Measurements from ENCODE around the gene TRIM46. TPM values are rescaled to one million over a fixed set of nuclear protein-coding genes. Genes with fewer than 3 reads are reported as not detected.

TRIM46 gene
- total RNA-seq, 1 donor from 2014 or later: 13.2 TPM

DNA sequence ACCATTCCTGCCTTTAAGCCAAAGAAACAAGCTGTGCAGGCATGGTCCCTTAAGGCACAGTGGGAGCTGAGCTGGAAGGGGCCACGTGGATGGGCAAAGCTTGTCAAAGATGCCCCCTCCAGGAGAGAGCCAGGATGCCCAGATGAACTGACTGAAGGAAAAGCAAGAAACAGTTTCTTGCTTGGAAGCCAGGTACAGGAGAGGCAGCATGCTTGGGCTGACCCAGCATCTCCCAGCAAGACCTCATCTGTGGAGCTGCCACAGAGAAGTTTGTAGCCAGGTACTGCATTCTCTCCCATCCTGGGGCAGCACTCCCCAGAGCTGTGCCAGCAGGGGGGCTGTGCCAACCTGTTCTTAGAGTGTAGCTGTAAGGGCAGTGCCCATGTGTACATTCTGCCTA lies 39.3 kb upstream of the TRIM46 start:
- H3K9ac ChIP-seq (ENCODE audit: low read length): peak overlapping the region; percentile 99
- peak overlapping the region; percentile 100 for H3K27ac ChIP-seq (ENCODE audit: low read depth, low read length)
- peaks cover 3% of the 10 kb centered on the region for H3K36me3 ChIP-seq (ENCODE audit: insufficient read depth, low read length)
- no peaks in the 10 kb centered on the region for H3K27me3 ChIP-seq (ENCODE audit: insufficient read depth, low read length)
- peaks cover 30% of the 10 kb centered on the region for H3K4me1 ChIP-seq (ENCODE audit: insufficient read depth, low read length)
- peaks cover 38% of the 10 kb centered on the region for H3K4me1 Mint-ChIP-seq (ENCODE audit: low read depth, unreplicated experiment)
- peak overlapping the region; percentile 85 for H3K4me3 ChIP-seq (ENCODE audit: insufficient read depth, low read depth, low read length)
- no peaks in the 10 kb centered on the region for H3K9me3 Mint-ChIP-seq (ENCODE audit: unreplicated experiment)
- peaks cover 10% of the 10 kb centered on the region for H3K36me3 Mint-ChIP-seq (ENCODE audit: low read depth, unreplicated experiment)
- FAIRE-seq (no peak), DNase-seq (ENCODE audit: low read depth) (no peak)
- H3K4me3 Mint-ChIP-seq (ENCODE audit: unreplicated experiment): peak overlapping the region; percentile 92
- no peak overlapping the region for H2AFZ ChIP-seq (ENCODE audit: low read depth, low read length)
- peaks cover 25% of the 10 kb centered on the region for H3K79me2 ChIP-seq (ENCODE audit: insufficient read depth, low read length)
- H3K4me2 ChIP-seq (ENCODE audit: low read length): peak overlapping the region; percentile 99
- no peak overlapping the region for H3K27ac Mint-ChIP-seq (ENCODE audit: unreplicated experiment)
- peak; percentile 32 for TF ChIP-seq EZH2 (IDR thresholded peaks at IDR 0.05; ENCODE audit: insufficient read depth, low read length)
- TF ChIP-seq CTCF (IDR thresholded peaks at IDR 0.05; ENCODE audit: insufficient read depth, low read depth, low read length): no peak
- no peaks in the 10 kb centered on the region for H3K27me3 Mint-ChIP-seq (ENCODE audit: low read depth, unreplicated experiment)
- peaks cover 10% of the 10 kb centered on the region for H4K20me1 ChIP-seq (ENCODE audit: insufficient read depth, low read length)
- no peaks in the 10 kb centered on the region for H3K9me3 ChIP-seq (ENCODE audit: insufficient read depth, low read depth, low read length)

- Mint-ChIP-seq H3K27ac (ENCODE audit: unreplicated experiment) (peak overlapping the region; percentile 99), H3K9me3 (ENCODE audit: unreplicated experiment) (no peaks in the 10 kb centered on the region), H3K36me3 (ENCODE audit: low read depth, unreplicated experiment) (peaks cover 10% of the 10 kb centered on the region), H3K4me1 (ENCODE audit: low read depth, unreplicated experiment) (peaks cover 32% of the 10 kb centered on the region), H3K27me3 (ENCODE audit: low read depth, unreplicated experiment) (no peaks in the 10 kb centered on the region), H3K4me3 (ENCODE audit: unreplicated experiment) (peak overlapping the region; percentile 92)
- Histone ChIP-seq H3K27me3 (ENCODE audit: insufficient read depth, low read length) (no peaks in the 10 kb centered on the region), H3K9ac (ENCODE audit: low read length) (peak overlapping the region; percentile 99), H3K27ac (ENCODE audit: low read depth, low read length) (peak overlapping the region; percentile 100), H3K4me2 (ENCODE audit: low read length) (peak overlapping the region; percentile 99), H3K4me3 (ENCODE audit: insufficient read depth, low read depth, low read length) (peak overlapping the region; percentile 85), H3K9me3 (ENCODE audit: insufficient read depth, low read depth, low read length) (no peaks in the 10 kb centered on the region), H3K4me1 (ENCODE audit: insufficient read depth, low read length) (peaks cover 24% of the 10 kb centered on the region), H2AFZ (ENCODE audit: low read depth, low read length) (peak overlapping the region; percentile 83), H3K36me3 (ENCODE audit: insufficient read depth, low read length) (peaks cover 3% of the 10 kb centered on the region), H4K20me1 (ENCODE audit: insufficient read depth, low read length) (peaks cover 10% of the 10 kb centered on the region), H3K79me2 (ENCODE audit: insufficient read depth, low read length) (peaks cover 30% of the 10 kb centered on the region)
- TF ChIP-seq CTCF (IDR thresholded peaks at IDR 0.05; ENCODE audit: insufficient read depth, low read depth, low read length) (no peak), EZH2 (IDR thresholded peaks at IDR 0.05; ENCODE audit: insufficient read depth, low read length) (no peak)
- FAIRE-seq: no peak
- peak; percentile 98 for DNase-seq (ENCODE audit: low read depth)
These were observed 38.7 kb upstream of the TRIM46 start for GRCh38 chr1:155134880-155135414.

- H2AFZ ChIP-seq (ENCODE audit: low read depth, low read length): peak within 1 kb of the TSS; percentile 92
- no peaks in the 10 kb centered on the region for H3K9me3 Mint-ChIP-seq (ENCODE audit: unreplicated experiment)
- H3K27me3 Mint-ChIP-seq (ENCODE audit: low read depth, unreplicated experiment): no peaks in the 10 kb centered on the region
- peak within 1 kb of the TSS; percentile 99 for H3K27ac Mint-ChIP-seq (ENCODE audit: unreplicated experiment)
- peak within 1 kb of the TSS; percentile 85 for H3K4me3 ChIP-seq (ENCODE audit: insufficient read depth, low read depth, low read length)
- no peaks in the 10 kb centered on the region for H3K27me3 ChIP-seq (ENCODE audit: insufficient read depth, low read length)
- peak within 1 kb of the TSS; percentile 99 for H3K4me2 ChIP-seq (ENCODE audit: low read length)
- H3K27ac ChIP-seq (ENCODE audit: low read depth, low read length): peak within 1 kb of the TSS; percentile 100
- TF ChIP-seq EZH2 (IDR thresholded peaks at IDR 0.05; ENCODE audit: insufficient read depth, low read length): no peak
- TF ChIP-seq CTCF (IDR thresholded peaks at IDR 0.05; ENCODE audit: insufficient read depth, low read depth, low read length): no peak
- H3K9me3 ChIP-seq (ENCODE audit: insufficient read depth, low read depth, low read length): no peaks in the 10 kb centered on the region
- FAIRE-seq: no peak
- peaks cover 31% of the 10 kb centered on the region for H3K4me1 Mint-ChIP-seq (ENCODE audit: low read depth, unreplicated experiment)
- H3K36me3 ChIP-seq (ENCODE audit: insufficient read depth, low read length): peaks cover 3% of the 10 kb centered on the region
- H3K9ac ChIP-seq (ENCODE audit: low read length): peak within 1 kb of the TSS; percentile 99
- peak within 1 kb of the TSS; percentile 92 for H3K4me3 Mint-ChIP-seq (ENCODE audit: unreplicated experiment)
- H3K4me1 ChIP-seq (ENCODE audit: insufficient read depth, low read length): peaks cover 22% of the 10 kb centered on the region
- H3K79me2 ChIP-seq (ENCODE audit: insufficient read depth, low read length): peaks cover 33% of the 10 kb centered on the region
- DNase-seq (ENCODE audit: low read depth): peak; percentile 86
- peaks cover 10% of the 10 kb centered on the region for H3K36me3 Mint-ChIP-seq (ENCODE audit: low read depth, unreplicated experiment)
- peaks cover 10% of the 10 kb centered on the region for H4K20me1 ChIP-seq (ENCODE audit: insufficient read depth, low read length)
These were observed 38.1 kb upstream of the TRIM46 start, which contains the start of gene SLC50A1 for GRCh38 chr1:155135415-155136028. SLC50A1 (plus strand) TSS chr1:155135852; CDS start chr1:155135912, 60 bp downstream.

Measured in astrocyte (in vitro differentiated cells and primary cell).